Stimulated activated CD8-positive, alpha-beta memory T cell treated with anti-CD3 and anti-CD28 coated beads, Interleukin-2, amount 100 ng/mL, for 48 hours (primary cell): ENCODE measurements around the gene MBD5.

Source experiments
- DNase-seq, 2 donors: peaks; one replicate each; pipeline ENCODE4 v3.0.0-alpha.2; 2020; ENCODE audit warnings: low read depth in 2 of 2

MBD5 gene

GRCh38 chr2:148548716-148549400 is 528.0 kb downstream of the MBD5 start:
- DNase-seq: no peak

- DNase-seq: no peak
These were observed 531.9 kb downstream of the MBD5 start for GRCh38 chr2:148552675-148553331.

- no peak for DNase-seq
These were observed 532.5 kb downstream of the MBD5 start for GRCh38 chr2:148553332-148553887.

- no peak for DNase-seq
These were observed 533.8 kb downstream of the MBD5 start for GRCh38 chr2:148554459-148555247.

- no peak for DNase-seq
These were observed 534.9 kb downstream of the MBD5 start for GRCh38 chr2:148555622-148556294.

- no peak for DNase-seq
These were observed 537.0 kb downstream of the MBD5 start for GRCh38 chr2:148557844-148558436.

- DNase-seq: no peak
These were observed 539.6 kb downstream of the MBD5 start for GRCh38 chr2:148560496-148560895.

GRCh38 chr2:148561389-148561788 is 540.5 kb downstream of the MBD5 start:
- no peak for DNase-seq

- no peak for DNase-seq
These were observed 544.5 kb downstream of the MBD5 start for GRCh38 chr2:148565272-148565894.
